ENCODE data around the gene ERP27.
A peak's percentile ranks its signal among the peaks of the same experiment; 100 is the strongest.

ERP27 gene

GRCh38 chr12:14952299-14952921 is 14.1 kb upstream of the ERP27 start:
- peaks cover 94% of the 10 kb centered on the region for H3F3A ChIP-seq (ENCODE audit: insufficient read depth, low read length)
- H3K27ac ChIP-seq (ENCODE audit: low read length), result peak overlapping the region; percentile 94
- H4K20me1 ChIP-seq (ENCODE audit: insufficient read depth, low read length), result no peaks in the 10 kb centered on the region
- H2AFZ ChIP-seq (ENCODE audit: low read length), result no peak overlapping the region
- H3K4me3 ChIP-seq (ENCODE audit: low read length), result peak overlapping the region; percentile 23; the same call in 1 of the 2 replicates
- H3K4me1 ChIP-seq (ENCODE audit: low read length), result peaks cover 93% of the 10 kb centered on the region
- H3K9ac ChIP-seq (ENCODE audit: low read length), result peak overlapping the region; percentile 60
- H3K36me3 ChIP-seq (replicated peaks; ENCODE audit: insufficient read depth, low read length), result peaks cover 2% of the 10 kb centered on the region
- peak; percentile 84 for DNase-seq
- no peaks in the 10 kb centered on the region for H3K9me2 ChIP-seq (replicated peaks; ENCODE audit: insufficient read depth, low read length)
- H3K9me3 ChIP-seq (replicated peaks; ENCODE audit: insufficient read depth, low read length), result no peaks in the 10 kb centered on the region
- no peaks in the 10 kb centered on the region for H3K27me3 ChIP-seq (replicated peaks; ENCODE audit: insufficient read depth, low read length)
- peak overlapping the region; percentile 68 for H3K4me2 ChIP-seq (ENCODE audit: low read depth, low read length)
- H3K79me2 ChIP-seq (ENCODE audit: low read length), result peaks cover 96% of the 10 kb centered on the region
- TF ChIP-seq EZH2phosphoT487 (IDR thresholded peaks at IDR 0.05; ENCODE audit: low read length) (no peak), EZH2 (optimal IDR thresholded peaks at IDR 0.05; ENCODE audit: low read depth, low read length) (no peak)
- TF ChIP-seq, protein P1, sequence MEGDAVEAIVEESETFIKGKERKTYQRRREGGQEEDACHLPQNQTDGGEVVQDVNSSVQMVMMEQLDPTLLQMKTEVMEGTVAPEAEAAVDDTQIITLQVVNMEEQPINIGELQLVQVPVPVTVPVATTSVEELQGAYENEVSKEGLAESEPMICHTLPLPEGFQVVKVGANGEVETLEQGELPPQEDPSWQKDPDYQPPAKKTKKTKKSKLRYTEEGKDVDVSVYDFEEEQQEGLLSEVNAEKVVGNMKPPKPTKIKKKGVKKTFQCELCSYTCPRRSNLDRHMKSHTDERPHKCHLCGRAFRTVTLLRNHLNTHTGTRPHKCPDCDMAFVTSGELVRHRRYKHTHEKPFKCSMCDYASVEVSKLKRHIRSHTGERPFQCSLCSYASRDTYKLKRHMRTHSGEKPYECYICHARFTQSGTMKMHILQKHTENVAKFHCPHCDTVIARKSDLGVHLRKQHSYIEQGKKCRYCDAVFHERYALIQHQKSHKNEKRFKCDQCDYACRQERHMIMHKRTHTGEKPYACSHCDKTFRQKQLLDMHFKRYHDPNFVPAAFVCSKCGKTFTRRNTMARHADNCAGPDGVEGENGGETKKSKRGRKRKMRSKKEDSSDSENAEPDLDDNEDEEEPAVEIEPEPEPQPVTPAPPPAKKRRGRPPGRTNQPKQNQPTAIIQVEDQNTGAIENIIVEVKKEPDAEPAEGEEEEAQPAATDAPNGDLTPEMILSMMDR (IDR thresholded peaks at IDR 0.05; ENCODE audit: low read length), result no peak

DNA sequence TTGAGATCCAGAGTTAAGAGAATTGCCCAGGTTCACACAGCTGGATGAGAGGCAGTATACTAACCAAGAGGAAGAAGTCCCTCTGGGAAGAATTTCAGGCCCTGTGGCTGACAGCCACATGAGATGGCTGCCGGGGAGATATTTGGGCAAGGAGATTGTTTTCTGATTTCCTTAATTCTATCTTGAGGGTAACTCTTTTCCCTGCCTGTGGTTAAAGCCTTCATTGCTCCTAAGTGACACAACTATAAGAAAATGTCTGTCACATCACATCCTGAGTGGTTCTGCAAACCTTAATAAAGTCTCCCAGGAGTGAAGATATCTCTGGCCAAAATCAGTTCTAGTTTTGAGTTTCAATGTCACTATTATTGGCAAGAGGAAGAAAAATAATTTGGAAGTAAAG is 13.5 kb upstream of the ERP27 start:
- no peak for DNase-seq
- Histone ChIP-seq H3K27ac (ENCODE audit: low read length) (peak overlapping the region; percentile 94), H3K9ac (ENCODE audit: low read length) (peak overlapping the region; percentile 52), H3K9me3 (replicated peaks; ENCODE audit: insufficient read depth, low read length) (no peaks in the 10 kb centered on the region), H3K79me2 (ENCODE audit: low read length) (peaks cover 96% of the 10 kb centered on the region), H3K4me3 (ENCODE audit: low read length) (peak overlapping the region; percentile 17; the same call in 1 of the 2 replicates), H3K4me1 (ENCODE audit: low read length) (peaks cover 91% of the 10 kb centered on the region), H4K20me1 (ENCODE audit: insufficient read depth, low read length) (no peaks in the 10 kb centered on the region), H3F3A (ENCODE audit: insufficient read depth, low read length) (peaks cover 88% of the 10 kb centered on the region), H3K9me2 (replicated peaks; ENCODE audit: insufficient read depth, low read length) (no peaks in the 10 kb centered on the region), H3K36me3 (replicated peaks; ENCODE audit: insufficient read depth, low read length) (peaks cover 7% of the 10 kb centered on the region), H3K27me3 (replicated peaks; ENCODE audit: insufficient read depth, low read length) (no peaks in the 10 kb centered on the region), H2AFZ (ENCODE audit: low read length) (no peak overlapping the region), H3K4me2 (ENCODE audit: low read depth, low read length) (peak overlapping the region; percentile 68)
- TF ChIP-seq EZH2 (optimal IDR thresholded peaks at IDR 0.05; ENCODE audit: low read depth, low read length) (no peak), EZH2phosphoT487 (IDR thresholded peaks at IDR 0.05; ENCODE audit: low read length) (no peak)
- TF ChIP-seq, protein P1 (IDR thresholded peaks at IDR 0.05; ENCODE audit: low read length), result no peak

- H3K9ac ChIP-seq (ENCODE audit: low read length), result peak overlapping the region; percentile 52
- no peaks in the 10 kb centered on the region for H3K9me2 ChIP-seq (replicated peaks; ENCODE audit: insufficient read depth, low read length)
- no peak overlapping the region for H2AFZ ChIP-seq (ENCODE audit: low read length)
- H3K4me2 ChIP-seq (ENCODE audit: low read depth, low read length), result peak overlapping the region; percentile 68
- H3K27ac ChIP-seq (ENCODE audit: low read length), result peak overlapping the region; percentile 94
- peaks cover 96% of the 10 kb centered on the region for H3K79me2 ChIP-seq (ENCODE audit: low read length)
- H3K4me1 ChIP-seq (ENCODE audit: low read length), result peaks cover 84% of the 10 kb centered on the region
- peaks cover 81% of the 10 kb centered on the region for H3F3A ChIP-seq (ENCODE audit: insufficient read depth, low read length)
- no peak overlapping the region for H3K4me3 ChIP-seq (ENCODE audit: low read length)
- no peaks in the 10 kb centered on the region for H4K20me1 ChIP-seq (ENCODE audit: insufficient read depth, low read length)
- DNase-seq, result no peak
- H3K9me3 ChIP-seq (replicated peaks; ENCODE audit: insufficient read depth, low read length), result no peaks in the 10 kb centered on the region
- peaks cover 14% of the 10 kb centered on the region for H3K36me3 ChIP-seq (replicated peaks; ENCODE audit: insufficient read depth, low read length)
- H3K27me3 ChIP-seq (replicated peaks; ENCODE audit: insufficient read depth, low read length), result no peaks in the 10 kb centered on the region
- TF ChIP-seq EZH2phosphoT487 (IDR thresholded peaks at IDR 0.05; ENCODE audit: low read length) (no peak), EZH2 (optimal IDR thresholded peaks at IDR 0.05; ENCODE audit: low read depth, low read length) (no peak)
- TF ChIP-seq, protein P1 (IDR thresholded peaks at IDR 0.05; ENCODE audit: low read length), result no peak
Observed at GRCh38 chr12:14950982-14951746, 12.8 kb upstream of the ERP27 start.

All from MM.1S (cell line).